ENCODE data around the gene ERVH48-1.
A peak's percentile ranks its signal among the peaks of the same experiment; 100 is the strongest.
"Not testable (repeated sequence)": the region's sequence is repeated elsewhere in the genome, so short reads cannot be mapped to it uniquely, and the experiment has no call there.

The ERVH48-1 gene

DNA sequence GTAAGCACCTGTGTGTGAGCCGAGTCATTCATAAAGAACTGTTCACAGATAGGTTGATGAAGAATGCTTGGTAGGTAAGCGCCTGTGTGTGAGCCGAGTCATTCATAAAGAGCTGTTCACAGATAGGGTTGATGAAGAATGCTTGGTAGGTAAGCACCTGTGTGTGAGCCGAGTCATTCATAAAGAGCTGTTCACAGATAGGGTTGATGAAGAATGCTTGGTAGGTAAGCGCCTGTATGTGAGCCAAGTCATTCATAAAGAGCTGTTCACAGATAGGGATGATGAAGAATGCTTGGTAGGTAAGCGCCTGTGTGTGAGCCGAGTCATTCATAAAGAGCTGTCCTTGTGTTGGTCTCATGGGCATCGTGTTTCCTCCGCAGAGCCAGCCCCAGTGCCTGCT lies 16.9 kb downstream of the ERVH48-1 start:
- DNase-seq (ENCODE audit: extremely low read depth in 1 of 2, low read depth in 1 of 2): not testable (repeated sequence)

DNA sequence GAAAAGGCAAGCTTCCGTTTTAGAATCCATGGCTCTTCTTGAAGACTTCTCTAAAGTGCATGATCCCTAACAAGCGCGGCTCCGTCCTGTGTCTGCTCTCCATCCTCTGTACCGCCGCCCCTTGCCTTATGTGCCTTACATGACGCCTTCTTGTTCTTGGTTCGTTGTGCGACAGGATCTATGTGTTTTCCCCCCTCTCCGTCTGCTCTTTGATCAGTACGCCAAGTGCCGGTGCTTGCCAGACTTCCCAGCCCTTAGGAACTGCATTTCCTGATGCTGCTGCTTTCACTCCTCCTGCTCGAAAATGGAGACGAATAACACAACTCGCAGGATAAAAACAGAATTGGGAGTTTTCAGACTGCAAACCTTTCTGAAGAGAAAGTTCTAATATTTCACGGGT lies 19.2 kb downstream of the ERVH48-1 start:
- no peak for DNase-seq (ENCODE audit: extremely low read depth in 1 of 2, low read depth in 1 of 2)

DNA sequence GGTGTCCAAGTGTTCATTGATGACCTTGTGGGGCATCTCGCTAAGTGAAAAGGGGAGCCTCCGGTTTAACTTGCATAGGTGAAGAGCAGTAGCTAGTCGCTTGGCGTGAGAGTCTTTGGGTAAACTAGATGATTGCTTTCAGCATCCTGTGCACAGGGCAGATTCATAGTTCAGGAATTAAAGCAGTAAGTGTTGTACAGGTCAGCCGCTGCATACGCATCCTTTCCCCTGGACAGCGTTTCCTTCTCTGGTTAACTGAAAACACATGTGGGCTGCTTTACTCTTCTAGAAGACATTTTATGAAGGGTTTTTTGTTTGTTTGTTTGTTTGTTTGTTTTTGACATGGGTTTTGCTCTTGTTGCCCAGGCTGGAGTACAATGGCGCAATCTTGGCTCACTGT lies 20.2 kb downstream of the ERVH48-1 start:
- DNase-seq (ENCODE audit: extremely low read depth in 1 of 2, low read depth in 1 of 2): no peak

DNA sequence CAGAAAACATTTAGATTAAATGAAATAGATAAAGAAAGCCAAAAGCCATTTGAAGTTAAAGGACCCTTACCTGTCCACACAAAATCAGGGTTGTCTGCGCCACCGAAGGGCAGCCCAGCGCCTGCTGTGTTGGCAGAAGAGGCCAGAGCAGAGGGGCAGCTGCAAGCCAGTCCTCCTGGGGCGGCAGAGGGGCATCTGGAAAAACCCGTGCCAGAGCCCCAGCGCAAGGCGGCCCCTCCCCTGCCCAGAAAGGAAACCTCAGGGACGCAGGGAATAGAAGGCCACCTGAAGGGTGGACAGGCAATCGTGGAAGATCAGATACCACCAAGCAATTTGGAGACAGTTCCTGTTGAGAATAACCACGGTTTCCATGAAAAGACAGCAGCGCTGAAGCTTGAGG lies 21.6 kb downstream of the ERVH48-1 start:
- DNase-seq (ENCODE audit: extremely low read depth in 1 of 2, low read depth in 1 of 2): no peak

DNA sequence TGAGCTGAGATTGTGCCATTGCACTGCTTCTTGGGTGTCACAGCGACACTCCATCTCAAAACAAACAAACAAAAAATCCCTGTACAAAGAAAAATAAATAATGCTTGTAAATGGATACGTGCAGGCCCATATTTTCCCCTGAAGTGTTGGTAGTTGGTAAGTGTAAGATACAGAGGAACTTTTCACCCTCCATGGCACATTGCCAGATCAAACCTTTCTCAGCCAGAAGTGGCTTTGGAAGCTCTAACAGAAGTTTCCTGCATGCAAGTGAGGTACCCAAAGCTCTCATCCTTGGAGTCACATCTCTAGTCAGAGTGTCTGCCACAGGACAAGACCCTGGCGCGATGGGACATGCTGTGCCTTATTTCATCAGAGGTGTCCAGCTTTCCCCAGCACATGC lies 25.0 kb downstream of the ERVH48-1 start:
- DNase-seq (ENCODE audit: extremely low read depth in 1 of 2, low read depth in 1 of 2): no peak

DNA sequence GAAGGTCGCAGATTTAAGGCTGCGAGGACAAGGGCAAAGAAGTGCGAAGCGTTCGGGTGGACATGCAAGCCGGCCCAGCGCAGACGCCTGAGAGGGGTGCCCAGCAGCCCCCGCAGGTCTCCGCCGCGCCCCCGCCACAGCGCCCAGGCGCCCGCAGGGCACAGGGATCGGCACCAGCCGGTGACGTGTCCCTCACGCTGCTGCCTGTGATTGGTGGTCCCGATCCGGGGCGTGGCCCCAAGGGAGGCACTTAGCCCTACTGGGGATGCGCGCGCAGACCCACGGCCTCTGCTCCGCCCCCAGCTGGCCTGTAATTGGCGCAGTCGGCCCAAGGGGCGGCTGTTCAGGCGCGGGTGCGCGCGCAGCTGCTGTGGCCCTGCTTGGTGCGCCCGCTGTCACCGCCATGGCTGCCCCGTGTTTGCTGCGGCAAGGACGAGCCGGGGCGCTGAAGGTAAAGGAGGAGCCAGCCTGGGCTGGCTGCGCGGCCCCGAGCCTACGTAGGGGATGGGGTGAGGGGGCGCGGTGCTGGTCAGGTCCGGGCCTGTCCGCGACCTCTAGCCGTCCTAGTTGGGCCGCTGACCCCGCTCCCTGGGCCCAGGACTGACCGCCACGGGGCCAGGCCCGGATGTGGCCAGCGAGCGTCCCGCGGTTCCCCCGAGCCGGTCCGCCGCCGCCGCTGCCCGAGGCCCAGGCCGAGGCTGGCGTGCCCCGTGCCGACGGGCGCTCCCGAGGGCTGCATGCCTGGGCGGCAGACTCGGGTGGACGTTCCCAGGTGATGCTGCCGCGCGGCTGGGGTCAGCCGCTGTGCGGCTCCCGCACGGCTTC lies 32.3 kb downstream of the ERVH48-1 start, which contains the start of gene NDUFV3:
Gene NDUFV3 (plus strand): TSS at position 379 of the 825 bp plus-strand sequence. CDS start 25 bp downstream, at position 404.
- peak; percentile 99 to 100 for DNase-seq (ENCODE audit: extremely low read depth in 1 of 2, low read depth in 1 of 2)

DNA sequence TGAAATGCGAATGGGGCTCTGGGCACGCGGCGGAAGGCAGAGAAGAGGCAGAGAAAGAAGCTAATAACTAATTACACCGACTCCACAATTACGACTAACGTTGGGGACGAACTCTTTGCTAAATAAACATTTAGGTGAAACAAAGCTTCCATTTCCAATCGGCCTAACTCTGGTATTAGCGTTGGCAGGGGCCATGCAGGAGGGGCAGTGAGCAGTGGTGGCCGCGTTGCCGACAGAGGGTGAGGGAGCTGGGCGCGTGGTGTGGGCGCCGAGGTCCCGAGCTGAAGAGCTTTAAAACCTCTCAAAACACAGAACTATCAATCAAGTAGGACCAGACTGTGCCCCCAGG lies 32.9 kb downstream of the ERVH48-1 start:
- DNase-seq (ENCODE audit: extremely low read depth in 1 of 2, low read depth in 1 of 2): no peak

DNA sequence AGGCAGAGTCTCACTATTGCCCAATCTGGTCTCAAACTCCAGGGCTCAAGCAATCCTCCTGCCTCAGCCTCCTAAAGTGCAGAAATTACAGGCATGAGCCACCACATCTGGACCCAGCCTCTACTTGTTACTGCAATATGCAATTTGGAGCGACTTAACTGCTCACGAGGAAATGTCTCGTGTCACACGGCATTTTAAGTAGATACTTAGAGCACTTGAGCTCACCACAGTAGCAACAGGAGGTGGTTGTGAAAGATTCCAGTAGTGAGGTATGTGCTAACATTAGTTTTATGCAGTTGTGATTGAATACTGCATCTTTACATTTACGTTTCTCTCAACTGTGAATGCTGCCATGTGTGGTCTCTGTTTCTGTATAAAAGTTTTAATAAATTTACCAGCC lies 38.1 kb downstream of the ERVH48-1 start:
- no peak for DNase-seq (ENCODE audit: extremely low read depth in 1 of 2, low read depth in 1 of 2)

DNA sequence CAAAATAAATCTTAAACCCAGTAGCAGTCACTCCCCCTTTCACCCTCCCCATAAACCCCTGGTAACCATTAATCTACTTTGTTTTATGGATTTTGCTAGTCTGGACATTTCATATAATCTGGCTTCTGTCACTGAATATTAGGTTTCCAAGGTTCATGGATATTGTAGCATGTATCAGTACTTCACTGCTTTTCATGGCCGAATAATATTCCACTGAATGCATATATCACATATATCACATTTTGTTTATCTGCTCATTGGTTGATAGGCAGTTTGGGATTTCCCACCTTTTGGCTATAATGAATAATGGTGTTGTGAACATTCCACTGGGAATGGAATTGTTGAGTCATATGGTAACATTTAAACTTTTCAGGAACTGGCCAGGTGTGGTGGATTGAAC lies 41.5 kb downstream of the ERVH48-1 start:
- no peak for DNase-seq (ENCODE audit: extremely low read depth in 1 of 2, low read depth in 1 of 2)

DNA sequence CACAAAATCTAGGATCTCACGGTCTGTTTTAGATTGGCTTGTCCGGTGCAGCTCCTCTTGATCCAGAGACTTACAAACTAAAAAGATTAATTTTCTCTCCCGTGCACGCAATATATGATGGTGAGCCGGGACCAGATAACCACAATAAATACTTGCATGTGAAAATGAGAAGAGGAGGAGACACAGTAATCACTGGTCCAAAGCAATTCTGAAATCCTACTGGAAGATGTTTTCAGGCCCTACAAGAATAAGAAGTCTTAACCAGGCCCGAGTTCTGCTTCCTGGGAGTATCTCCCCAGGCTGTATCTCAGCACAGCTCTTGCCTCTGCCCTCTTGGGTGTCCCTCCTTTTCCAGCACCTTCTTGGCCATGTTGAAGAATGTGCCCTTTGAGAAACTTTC lies 45.1 kb downstream of the ERVH48-1 start:
- no peak for DNase-seq (ENCODE audit: extremely low read depth in 1 of 2, low read depth in 1 of 2)

DNA sequence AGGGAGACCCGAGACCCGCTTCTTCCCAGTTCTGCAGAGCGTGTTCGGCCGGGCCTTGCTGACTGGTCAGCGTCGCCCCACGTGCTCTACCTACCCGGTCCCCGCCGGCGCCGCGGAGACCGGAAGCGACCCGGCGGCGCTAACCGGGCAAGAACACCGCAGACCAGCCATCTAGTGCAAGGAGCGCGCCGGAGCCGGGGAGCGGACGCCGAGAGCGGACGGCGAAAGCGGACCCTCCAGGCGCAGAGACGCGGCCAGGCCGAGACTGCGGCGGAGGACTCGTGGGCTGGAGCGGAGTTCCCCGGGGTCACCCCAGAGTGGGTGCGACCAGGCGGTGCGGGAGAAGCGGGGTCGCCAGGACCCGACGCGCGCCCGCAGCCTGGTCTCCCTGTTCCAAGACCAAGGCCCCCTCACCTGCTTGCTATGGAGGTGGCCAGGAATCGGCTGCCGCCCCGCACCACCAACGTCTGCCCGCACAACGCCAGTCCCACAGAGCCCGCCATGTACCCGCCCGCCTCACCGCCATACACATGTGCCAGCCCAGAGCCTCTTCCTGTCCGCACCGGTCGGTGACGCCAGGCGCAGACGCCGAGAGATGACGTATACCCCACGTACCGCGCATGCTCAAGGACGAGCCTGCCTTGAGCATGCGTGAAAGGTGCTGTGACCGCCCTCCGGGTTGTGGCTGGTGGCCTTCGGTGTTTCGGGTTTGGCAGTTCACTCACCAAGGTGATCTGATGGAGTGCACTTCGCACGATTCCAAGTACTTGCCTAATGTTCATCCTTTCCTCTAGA lies 46.2 kb downstream of the ERVH48-1 start, which contains the start of gene WDR4:
Gene WDR4 (minus strand): TSS at position 547 of the 795 bp plus-strand sequence. CDS start 44 bp downstream, at position 503.
- DNase-seq (ENCODE audit: extremely low read depth in 1 of 2, low read depth in 1 of 2): peak; percentile 96 to 98

DNA sequence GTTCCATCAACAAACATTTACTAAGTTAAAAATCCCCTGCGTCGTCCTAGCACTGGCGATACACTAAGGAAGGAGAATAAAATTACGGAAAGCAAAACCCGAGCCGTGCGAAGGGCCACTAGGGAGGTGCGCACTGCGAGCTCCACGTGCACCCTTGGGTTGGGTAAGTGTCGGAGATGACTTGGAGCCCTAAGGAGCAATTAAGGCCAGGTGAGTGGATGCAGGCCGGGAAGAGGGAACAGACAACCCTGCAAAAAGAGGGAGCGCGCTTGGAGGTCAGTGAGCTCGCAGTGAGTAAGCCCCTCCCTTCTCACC lies 46.8 kb downstream of the ERVH48-1 start:
- no peak for DNase-seq (ENCODE audit: extremely low read depth in 1 of 2, low read depth in 1 of 2)

DNA sequence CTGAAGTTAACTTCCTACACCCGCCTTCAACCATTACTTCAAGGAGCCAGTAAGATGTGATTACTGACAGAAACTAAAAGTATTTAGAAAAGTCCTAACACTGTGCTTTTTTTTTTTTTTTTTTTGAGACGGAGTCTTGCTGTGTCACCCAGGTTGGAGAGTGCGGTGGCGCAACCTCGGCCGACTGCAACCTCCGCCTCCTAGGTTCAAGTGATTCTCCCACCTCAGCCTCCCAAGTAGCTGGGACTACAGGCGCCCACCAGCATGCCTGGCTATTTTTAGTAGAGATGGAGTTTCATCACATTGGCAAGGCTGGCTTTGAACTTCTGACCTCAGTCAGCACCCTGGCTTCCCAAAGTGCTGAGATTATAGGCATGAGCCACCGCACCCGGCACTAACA lies 49.6 kb downstream of the ERVH48-1 start:
- DNase-seq (ENCODE audit: extremely low read depth in 1 of 2, low read depth in 1 of 2): not testable (repeated sequence)

DNA sequence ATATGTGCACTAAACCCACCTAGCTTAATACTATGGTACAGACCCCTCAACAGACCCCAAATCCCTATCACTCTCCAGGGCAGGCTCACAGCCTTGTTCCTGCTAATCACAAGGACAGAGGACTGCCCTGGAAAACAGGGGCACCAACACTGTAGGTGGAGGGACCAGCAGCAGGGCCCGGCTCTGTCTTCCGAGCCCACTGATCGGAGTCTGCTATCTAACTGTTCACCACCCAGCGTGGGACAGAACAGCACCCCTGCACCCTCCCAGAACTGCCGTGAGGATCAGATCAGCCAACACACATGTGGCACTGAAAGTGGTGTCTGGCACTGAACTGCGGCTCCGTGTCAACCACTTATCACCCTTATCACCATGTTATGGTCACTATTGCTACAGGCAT lies 52.3 kb downstream of the ERVH48-1 start:
- no peak for DNase-seq (ENCODE audit: extremely low read depth in 1 of 2, low read depth in 1 of 2)

DNA sequence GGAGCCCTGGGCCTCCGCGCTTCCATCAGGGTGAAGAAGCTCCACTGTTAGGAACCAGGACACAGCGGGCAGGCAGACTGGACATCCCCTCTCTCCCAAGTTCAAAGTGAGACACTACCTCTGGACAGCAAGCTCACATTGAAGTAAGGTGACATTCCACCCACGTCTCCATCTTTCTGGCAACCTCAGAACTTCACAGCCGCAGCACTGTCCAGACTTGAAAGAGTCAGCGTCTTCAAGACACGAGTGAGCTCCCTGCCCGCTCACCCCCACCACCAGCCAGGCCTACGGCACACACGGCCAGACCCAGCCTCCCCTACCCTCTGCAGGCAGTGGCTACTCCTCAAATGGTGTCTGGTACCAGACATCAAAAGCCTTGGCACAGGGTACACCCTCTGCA lies 57.2 kb downstream of the ERVH48-1 start:
- no peak for DNase-seq (ENCODE audit: extremely low read depth in 1 of 2, low read depth in 1 of 2)
